ENCODE data around the gene FAT1. TPM values are rescaled to one million over a fixed set of nuclear protein-coding genes. Genes with fewer than 3 reads are reported as not detected.

Gene FAT1
- total RNA-seq, 1 donor from 2014 or later = 47.1 TPM

Other genes starting within 250 kb of the FAT1 start
- gene MTNR1A, start 168.3 kb downstream of the FAT1 start, total RNA-seq = not detected